NCI-H510A treated with DMSO at 0.1 percent for 48 hours (cell line): ENCODE data around the gene AURKA.
A peak's percentile ranks its signal among the peaks of the same experiment; 100 is the strongest.
"Not testable (repeated sequence)": the region's sequence is repeated elsewhere in the genome, so short reads cannot be mapped to it uniquely, and the experiment has no call there.

Source experiments
- DNase-seq: peaks from one replicate; lab custom pipeline; 2025; lab: John Stamatoyannopoulos, UW

The AURKA gene

GRCh38 chr20:56390396-56390795, 1.6 kb downstream of the AURKA start:
- DNase-seq, result not testable (repeated sequence)

- DNase-seq, result no peak
Observed at GRCh38 chr20:56389807-56390206, 2.2 kb downstream of the AURKA start.

- DNase-seq, result no peak
Observed at GRCh38 chr20:56388882-56389281, 3.1 kb downstream of the AURKA start.

GRCh38 chr20:56386219-56386618, 5.8 kb downstream of the AURKA start:
- DNase-seq, result no peak

- no peak for DNase-seq
Observed at GRCh38 chr20:56385130-56385529, 6.9 kb downstream of the AURKA start.

- no peak for DNase-seq
Observed at GRCh38 chr20:56383334-56383733, 8.7 kb downstream of the AURKA start.

GRCh38 chr20:56382696-56383095, 9.3 kb downstream of the AURKA start:
- DNase-seq, result no peak

GRCh38 chr20:56381501-56381900, 10.5 kb downstream of the AURKA start:
- no peak for DNase-seq

- no peak for DNase-seq
Observed at GRCh38 chr20:56380375-56380774, 11.6 kb downstream of the AURKA start.

- DNase-seq, result no peak
Observed at GRCh38 chr20:56378386-56378785, 13.6 kb downstream of the AURKA start.

GRCh38 chr20:56376331-56376730, 15.7 kb downstream of the AURKA start:
- no peak for DNase-seq

GRCh38 chr20:56373942-56374341, 18.1 kb downstream of the AURKA start:
- DNase-seq, result no peak

- no peak for DNase-seq
Observed at GRCh38 chr20:56372850-56373249, 19.2 kb downstream of the AURKA start.

GRCh38 chr20:56371977-56372376, 20.0 kb downstream of the AURKA start:
- DNase-seq, result no peak

GRCh38 chr20:56369179-56369578, 22.8 kb downstream of the AURKA start:
- DNase-seq, result no peak

- DNase-seq, result no peak
Observed at GRCh38 chr20:56368351-56369134, 23.5 kb downstream of the AURKA start.

GRCh38 chr20:56363491-56363890, 28.5 kb downstream of the AURKA start:
- no peak for DNase-seq

- no peak for DNase-seq
Observed at GRCh38 chr20:56362833-56363413, 29.1 kb downstream of the AURKA start.

- no peak for DNase-seq
Observed at GRCh38 chr20:56361900-56362299, 30.1 kb downstream of the AURKA start.

- no peak for DNase-seq
Observed at GRCh38 chr20:56360908-56361205, 31.2 kb downstream of the AURKA start.

- no peak for DNase-seq
Observed at GRCh38 chr20:56360133-56360907, 31.7 kb downstream of the AURKA start.

- DNase-seq, result peak; percentile 63
Observed at GRCh38 chr20:56359212-56360132, 32.5 kb downstream of the AURKA start.
